Measurements from ENCODE around the gene TNFRSF6B.

The TNFRSF6B gene

GRCh38 chr20:63698739-63699465 lies 2.5 kb downstream of the TNFRSF6B start:
- DNase-seq: no peak

DNA sequence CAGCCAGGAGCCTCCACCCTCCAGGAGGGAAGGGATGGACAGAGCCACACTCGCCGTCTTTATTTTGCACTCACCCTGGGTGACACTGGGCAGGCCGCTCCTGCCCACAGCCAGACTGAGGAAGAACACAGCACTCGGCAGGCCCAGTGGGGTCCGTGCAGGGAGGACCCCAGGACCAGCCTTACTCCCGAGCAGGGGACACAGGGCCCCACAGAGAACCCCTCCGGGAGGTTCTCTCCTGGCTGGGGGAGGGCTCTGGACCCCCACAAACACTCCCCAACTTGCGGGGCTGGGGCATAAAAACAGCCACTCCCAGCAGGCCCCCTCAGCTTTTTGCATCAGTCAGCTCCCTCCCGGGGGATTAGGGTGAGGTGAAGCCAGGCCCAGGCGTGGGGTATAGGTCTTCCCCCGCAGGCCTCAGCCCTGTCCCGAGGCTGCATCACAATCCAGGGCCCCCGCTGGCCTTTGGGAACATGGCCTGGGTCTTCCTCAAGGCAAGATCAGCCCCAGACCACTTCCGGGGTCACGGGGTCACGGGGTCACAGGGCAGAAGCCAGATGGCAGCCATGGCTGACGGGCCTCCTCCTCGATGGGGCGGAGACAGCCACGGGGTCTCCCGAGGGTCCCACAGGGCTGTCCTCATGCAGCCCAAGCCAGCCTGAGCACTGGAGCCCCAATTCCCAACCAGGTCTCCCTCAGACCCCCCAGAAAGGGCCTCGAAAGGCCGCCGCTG lies 3.2 kb downstream of the TNFRSF6B start:
- no peak for DNase-seq

GRCh38 chr20:63700199-63701050 lies 4.0 kb downstream of the TNFRSF6B start:
- DNase-seq: no peak

GRCh38 chr20:63701051-63701328 lies 4.5 kb downstream of the TNFRSF6B start:
- no peak for DNase-seq

DNA sequence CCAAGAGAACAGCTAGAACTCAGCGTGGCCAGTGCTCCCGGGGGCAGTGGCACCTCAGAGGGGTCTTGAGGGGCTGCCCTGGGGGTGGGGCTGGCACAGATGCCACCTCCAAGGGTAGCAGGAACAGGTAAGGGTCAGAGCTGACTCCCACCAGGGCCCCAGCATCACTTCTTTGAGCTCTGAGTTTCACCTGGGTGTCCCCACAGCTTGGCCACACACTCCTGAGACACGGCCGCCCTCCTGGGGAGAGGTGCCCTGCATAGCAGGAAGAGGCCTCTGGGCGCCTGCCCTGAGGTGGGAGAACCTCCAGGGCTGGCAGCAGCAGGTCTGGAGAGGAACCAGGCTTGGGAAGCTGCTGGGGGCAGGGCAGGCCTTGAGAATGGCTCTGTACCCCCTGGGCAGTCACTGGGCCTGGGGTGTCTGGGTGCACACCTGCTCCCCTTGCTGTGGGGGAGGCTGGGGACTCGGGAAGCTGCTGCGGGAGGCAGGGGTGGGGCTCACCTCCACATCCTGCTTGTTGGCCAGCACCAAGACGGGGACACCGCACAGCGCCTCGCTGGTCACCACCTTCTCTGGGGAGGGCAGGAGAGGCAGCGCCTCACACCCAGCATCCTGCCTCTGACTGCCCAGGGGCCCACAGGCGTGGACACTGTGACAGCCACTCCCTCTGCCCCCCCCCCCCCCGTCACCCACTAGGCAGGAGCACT lies 5.0 kb downstream of the TNFRSF6B start:
- no peak for DNase-seq

- no peak for DNase-seq
Observed at GRCh38 chr20:63702036-63702665, 5.7 kb downstream of the TNFRSF6B start.

GRCh38 chr20:63702751-63703470 lies 6.5 kb downstream of the TNFRSF6B start:
- no peak for DNase-seq

DNA sequence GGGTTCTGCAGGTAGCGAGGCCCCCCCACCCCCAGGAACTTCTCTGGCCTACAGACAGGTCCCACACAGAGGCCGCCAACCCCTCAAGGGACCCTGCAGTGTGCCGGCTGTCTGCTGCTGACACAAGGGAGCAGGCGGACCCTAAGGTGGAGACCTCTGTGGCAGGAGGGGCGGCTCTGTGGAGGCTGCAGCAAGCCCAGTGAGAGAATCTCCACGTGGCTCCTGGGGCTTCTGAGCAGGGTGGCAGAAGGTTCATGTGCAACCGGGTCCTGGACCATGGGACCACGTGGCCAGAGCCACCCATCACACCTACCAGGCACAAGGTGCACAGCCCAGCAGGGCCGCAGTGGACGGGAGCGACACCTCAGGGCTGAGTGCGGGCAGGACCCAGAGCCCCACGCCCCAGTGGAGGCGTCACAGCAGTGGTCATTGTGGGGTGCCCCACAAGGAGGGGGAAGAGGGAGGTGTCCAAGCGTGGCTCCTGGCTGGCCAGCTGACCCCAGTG lies 7.1 kb downstream of the TNFRSF6B start:
- DNase-seq: no peak

DNA sequence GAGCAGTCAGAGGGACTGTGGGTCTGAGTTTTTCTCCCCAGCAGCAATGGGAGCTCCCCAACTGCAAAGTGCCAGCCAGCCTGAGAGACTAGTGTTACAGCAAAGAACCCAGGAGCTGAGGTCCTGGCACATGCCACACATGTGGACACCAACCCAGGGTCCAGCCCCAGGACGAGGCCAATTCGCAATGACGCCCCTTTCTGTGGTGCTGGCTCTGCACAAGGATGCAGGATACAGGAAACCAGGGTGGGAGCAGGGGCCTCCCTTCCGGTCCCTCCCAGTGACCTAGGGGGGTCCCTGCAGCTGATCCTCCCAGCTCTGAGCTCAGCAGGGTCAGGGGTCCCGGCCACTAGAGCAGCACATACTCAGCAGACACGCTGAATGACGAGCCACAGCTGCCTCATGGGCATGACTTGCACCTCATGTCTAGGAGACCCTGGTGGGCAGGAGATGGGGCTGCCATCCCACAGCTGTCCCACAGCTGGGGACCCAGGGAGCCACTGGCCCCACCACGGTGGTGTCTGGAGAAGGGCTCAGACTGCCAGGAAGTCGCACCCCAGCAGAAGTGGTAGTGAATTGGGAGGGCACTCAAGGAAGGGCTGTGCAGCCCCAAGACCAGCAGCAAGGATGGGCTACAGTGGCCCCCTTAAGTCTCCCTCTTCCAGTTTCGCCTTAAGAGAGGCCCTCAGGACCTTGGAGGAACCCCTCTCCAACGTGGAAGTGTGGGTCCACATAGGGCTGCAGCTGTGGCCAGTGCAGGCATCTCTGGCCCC lies 7.7 kb downstream of the TNFRSF6B start:
- no peak for DNase-seq

DNA sequence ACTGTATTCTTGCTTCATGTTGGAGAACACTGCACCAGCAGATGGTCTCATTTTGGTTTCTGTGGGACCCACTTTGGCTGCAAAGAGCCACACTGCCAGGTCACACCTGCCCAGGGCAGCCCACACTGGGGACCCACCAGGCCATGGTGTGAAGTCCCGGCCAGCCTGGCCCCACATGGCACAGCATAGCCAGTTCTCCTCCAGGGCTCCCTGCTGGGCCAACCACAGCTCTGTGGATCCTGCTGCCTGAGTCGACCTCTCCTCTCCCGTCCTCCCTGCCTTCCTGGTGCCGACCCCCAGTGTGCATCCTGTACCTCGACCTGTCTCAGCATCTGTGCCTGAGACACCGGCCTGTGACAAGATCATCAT lies 8.3 kb downstream of the TNFRSF6B start:
- no peak for DNase-seq

DNA sequence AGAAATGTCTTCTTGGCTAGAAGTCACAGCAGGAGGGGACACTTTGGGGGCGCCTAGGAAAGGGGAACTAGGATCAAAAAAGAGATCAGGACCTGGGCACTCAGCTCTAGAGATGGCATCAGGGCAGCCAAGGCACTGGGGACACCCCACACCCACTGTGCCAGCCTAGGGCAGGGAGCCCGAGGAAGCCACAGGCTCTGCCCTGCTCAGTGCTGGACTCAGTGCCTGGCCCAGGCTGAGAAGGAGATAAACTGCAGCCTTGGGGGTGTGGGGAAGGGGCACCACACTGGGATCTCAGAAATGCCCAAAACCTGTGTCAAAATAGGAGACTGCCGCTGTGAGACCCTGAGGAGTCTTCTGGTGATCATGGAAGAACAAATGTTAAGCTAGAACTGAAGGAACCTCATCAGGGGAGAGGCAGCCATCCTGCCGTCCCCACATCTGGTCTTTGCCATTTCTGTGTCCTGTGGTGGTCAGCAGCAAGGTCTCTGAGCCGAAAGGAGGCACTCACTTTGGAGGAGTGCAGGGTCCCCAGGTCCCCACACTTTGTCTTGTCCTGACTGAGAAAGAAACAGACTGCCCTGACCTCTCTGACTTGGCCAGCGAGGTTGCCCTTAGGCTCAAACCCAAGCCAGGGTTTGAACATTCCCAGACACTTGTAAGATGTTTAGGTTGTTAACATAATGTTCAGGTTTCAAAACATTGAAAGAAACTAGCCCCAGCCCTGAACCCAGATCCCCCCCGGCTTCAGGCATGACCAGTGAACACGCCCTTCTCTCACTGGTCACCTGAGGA lies 9.0 kb downstream of the TNFRSF6B start:
- no peak for DNase-seq

DNA sequence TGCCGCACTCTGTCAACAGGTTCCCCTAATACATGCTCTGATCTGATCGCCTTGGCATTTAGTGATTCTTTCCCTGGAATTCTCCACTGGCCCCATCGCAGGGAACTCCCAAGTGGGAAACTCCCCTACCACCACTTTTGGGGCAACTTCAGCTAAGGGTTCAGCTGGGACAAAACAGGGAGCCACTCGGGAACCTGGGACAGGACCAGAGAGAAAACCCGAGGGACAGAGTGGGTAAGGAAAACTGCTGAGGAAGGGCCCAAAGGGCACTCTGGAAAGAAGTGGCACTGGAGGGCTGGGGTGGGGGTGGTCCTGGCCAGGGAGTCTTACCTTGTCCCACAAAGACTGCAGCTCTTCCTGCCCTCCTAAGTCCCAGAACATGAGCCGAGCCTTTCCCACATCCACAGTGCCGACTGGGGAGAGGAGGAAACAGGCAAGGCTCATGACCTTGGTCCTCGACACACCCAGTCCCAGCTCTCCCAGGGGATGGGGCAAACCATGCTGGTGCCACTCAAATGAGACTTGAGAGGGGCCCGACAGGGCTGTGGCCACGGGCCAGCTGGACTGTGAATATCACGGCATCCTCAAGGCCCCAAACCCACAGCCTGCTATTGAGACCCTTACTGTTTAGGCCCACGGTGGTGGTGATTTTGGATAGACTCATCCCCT lies 9.7 kb downstream of the TNFRSF6B start:
- DNase-seq: no peak

DNA sequence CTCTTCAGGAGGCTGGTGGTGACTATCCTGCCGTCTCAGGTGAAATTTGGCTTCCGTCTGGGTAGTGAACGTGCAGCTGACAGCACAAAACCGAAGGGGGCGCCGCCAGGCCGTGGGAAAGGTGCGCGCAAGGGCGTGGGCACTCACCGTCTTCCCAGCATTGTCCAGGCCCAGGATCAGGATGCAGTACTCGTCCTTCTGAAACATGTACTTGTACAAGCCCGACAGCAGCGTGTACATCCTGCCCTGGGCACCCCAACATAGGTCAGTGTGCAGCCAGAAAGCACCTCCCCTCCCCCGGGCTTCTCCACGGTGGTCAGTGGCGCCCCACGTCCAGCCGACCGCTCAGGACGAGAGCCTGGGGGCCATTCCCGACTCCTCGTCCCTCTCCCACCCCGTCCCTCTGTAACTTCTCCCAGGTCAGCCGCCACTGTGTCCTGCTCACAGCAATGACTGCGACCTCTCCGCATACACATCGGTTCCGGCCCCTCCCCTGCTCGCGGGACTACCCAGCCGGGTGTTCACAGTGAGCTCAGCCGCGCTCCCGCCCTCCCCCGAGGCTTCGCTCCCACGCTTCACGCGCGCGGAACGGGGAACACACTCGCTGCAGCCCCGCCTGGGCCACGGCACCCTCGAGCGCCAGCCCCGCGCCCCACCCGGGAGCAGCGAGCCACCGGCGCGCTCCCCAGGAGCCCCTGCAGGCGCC lies 10.6 kb downstream of the TNFRSF6B start:
- DNase-seq: no peak

- peak; percentile 23 for DNase-seq
Observed at GRCh38 chr20:63707558-63708300, 11.3 kb downstream of the TNFRSF6B start, which contains the start of the genes ARFRP1 and ZGPAT. ARFRP1 (minus strand) TSS chr20:63707976; CDS start chr20:63707091, 885 bp downstream. ZGPAT (plus strand) TSS chr20:63708039; CDS start chr20:63708581, 542 bp downstream.

DNA sequence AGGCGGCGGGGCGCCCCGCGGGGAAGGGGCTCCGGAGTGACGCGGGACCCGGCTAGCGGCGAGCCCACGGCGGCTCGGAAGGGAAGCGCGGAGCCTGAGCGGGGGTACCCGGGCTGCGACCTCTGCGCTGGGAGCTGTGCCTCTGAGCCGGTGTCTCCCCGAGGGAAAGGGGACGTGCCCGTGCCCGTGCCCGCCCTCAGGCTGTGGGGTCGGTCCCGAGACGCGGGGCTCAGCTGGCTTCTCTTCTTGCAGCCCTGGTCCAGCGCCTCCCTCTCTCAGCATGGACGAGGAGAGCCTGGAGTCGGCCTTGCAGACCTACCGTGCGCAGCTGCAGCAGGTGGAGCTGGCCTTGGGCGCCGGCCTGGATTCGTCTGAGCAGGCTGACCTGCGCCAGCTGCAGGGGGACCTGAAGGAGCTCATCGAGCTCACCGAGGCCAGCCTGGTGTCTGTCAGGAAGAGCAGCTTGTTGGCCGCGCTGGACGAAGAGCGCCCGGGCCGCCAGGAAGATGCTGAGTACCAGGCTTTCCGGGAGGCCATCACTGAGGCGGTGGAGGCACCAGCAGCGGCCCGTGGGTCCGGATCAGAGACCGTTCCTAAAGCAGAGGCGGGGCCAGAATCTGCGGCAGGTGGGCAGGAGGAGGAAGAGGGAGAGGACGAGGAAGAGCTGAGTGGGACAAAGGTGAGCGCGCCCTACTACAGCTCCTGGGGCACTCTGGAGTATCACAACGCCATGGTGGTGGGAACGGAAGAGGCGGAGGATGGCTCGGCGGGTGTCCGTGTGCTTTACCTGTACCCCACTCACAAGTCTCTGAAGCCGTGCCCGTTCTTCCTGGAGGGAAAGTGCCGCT lies 12.1 kb downstream of the TNFRSF6B start:
- DNase-seq: no peak

DNA sequence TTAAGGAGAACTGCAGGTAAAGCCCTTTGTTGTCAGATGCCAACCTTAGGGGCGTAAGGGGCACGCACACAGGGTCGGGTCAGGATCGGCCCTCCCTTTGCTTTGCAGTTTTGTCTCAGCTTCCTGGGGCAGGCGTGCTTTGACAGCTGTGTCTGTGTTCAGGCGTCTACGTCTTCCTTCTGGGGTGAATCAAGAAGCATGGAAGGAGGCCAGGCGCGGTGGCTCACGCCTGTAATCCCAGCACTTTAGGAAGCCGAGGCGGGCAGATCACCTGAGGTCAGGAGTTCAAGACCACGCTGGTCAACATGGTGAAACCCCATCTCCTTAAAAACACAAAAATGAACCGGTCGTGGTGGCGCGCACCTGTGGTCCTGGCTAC lies 12.7 kb downstream of the TNFRSF6B start:
- DNase-seq: no peak

- DNase-seq: no peak
Observed at GRCh38 chr20:63711085-63711645, 14.7 kb downstream of the TNFRSF6B start.

Measured in NCI-H1694 (cell line).